HG03175 (cell line): Measurements from ENCODE around the gene CLK1.
"Not testable (repeated sequence)": the region's sequence is repeated elsewhere in the genome, so short reads cannot be mapped to it uniquely, and the experiment has no call there.

Source experiments
- ATAC-seq: cut with Tn5 transposase; IDR thresholded peaks from one replicate; pipeline ENCODE4 v1.9.1; 2021; ENCODE audit warnings: mild to moderate bottlenecking, moderate library complexity; ENCODE audit not compliant: unreplicated experiment

Gene CLK1

GRCh38 chr2:200864176-200865034 is at the start of gene CLK1:
CLK1 (minus strand) TSS chr2:200864658; CDS start chr2:200861862, 2,796 bp downstream.
- peak; percentile 82 for ATAC-seq

- no peak for ATAC-seq
Observed at GRCh38 chr2:200913654-200914053, 49.2 kb upstream of the CLK1 start.

DNA sequence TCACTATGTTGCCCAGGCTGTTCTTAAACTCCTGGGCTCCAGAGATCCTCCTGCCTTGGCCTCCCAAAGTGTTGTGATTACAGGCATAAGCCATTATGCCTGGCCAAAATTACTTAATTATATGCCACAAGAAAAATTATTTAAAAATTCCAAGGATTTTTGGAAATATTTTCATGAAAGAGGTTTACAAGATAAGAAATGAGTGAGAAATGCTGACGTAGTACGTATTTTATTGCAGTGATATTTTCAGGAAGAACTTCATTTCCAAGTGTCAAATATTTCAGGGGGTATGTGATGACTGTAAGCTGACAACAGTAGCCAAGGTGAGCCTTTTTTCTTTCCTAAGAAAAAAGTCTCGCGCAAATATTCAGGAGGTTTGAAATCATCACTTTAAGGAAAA is 45.5 kb upstream of the CLK1 start:
- ATAC-seq = no peak

GRCh38 chr2:200905618-200906296 is 41.3 kb upstream of the CLK1 start:
- no peak for ATAC-seq

DNA sequence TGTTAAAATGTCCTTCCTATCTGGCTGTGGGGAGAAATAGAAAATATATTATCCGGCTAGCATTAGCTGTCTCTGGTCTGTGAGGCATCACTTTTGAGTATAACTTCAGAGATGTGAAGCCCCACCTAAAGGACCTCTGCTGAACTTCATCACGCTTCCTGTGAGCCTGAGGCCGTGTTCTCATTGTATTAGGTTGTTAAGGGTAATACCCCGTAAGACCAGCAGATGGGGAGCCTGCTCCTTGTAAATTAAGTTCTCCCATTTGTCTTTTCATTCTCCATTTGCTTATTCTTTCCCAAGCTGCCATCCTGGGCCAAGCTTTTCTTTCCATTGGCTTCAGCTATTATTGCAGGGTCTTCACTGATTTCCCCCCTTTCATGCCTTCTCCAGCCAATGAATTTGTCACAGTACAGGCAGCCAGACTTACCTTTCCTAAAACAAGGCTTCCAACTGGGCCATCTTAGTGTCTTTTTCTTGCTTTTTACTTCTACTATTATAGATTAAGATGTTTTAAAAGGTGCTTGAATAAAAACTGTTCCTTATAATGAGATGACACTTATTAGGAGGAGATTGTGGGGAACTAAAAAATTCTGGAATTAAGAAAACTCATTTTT is 37.1 kb upstream of the CLK1 start:
- ATAC-seq = peak; percentile 99

- ATAC-seq = no peak
Observed at GRCh38 chr2:200899482-200899881, 35.0 kb upstream of the CLK1 start.

DNA sequence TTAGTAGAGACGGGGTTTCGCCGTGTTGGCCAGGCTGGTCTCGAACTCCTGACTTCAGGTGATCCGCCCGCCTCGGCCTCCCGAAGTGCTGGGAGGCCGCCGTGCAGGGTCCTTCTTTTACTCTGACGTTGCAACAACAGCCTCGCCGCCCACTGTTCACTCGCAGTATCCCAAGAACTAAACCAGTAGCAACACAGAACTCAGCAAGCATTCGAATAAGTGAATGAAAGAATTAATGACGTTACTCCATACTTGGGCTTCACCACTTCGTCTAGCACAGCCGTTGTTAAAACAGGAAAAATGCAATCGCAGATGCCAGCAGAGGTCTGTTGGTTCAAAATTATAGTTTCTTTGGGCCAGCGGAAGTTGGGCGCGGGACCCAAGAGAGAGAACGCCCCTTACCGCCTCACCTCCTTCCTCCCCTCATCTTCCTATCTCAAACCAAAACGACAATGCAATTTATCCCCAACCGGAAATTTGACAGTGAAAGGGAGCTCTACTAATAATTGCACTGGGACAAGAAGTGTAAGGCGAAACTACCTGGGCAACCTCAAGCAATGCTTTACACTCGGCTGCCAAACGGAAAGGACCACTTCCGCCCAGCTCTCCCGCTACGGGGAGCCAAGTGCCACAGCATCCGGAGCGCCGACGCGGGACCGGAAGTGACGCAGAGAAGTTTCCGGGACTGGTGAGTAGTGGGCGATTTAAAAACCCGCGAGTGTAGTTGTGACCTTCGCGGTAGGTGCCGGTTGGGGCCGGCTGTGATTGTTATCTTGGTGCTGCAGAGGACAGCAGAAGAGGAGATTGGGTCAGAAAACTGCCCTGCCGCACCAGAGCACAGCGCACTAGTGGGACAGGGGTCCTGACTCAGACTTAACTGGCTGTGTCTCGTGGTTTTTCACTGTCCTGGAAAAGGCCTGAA is 24.5 kb upstream of the CLK1 start, which contains the start of the genes NIF3L1 and PPIL3:
Gene NIF3L1, plus strand, starts transcription at position 668 of the 922 bp plus-strand sequence. CDS start 2,573 bp downstream, outside the sequence.
Gene PPIL3, minus strand, starts transcription at position 374 of the 922 bp plus-strand sequence. CDS start 1,462 bp downstream, outside the sequence.
- peak; percentile 86 for ATAC-seq

DNA sequence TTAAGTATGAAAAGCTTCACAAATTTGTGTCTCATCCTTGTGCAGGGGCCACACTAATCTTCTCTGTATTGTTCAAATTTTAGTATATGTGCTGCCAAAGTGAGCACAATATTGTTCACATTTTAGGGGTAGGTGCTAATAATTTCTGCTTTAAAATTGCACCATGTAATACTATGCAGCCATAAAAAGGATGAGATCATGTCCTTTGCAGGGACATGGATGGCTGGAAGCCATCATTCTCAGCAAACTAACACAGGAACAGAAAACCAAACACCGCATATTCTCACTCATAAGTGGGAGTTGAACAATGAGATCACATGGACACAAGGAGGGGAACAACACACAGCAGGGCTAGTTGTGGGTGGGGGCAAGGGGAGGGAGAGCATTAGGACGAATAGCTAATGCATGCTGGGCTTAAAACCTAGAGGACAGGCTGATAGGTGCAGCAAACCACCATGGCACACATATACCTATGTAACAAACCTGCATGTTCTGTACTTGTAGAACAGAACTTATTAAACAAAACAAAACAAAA is 17.3 kb upstream of the CLK1 start:
- not testable (repeated sequence) for ATAC-seq

GRCh38 chr2:200878289-200878880 is 13.9 kb upstream of the CLK1 start:
- no peak for ATAC-seq

DNA sequence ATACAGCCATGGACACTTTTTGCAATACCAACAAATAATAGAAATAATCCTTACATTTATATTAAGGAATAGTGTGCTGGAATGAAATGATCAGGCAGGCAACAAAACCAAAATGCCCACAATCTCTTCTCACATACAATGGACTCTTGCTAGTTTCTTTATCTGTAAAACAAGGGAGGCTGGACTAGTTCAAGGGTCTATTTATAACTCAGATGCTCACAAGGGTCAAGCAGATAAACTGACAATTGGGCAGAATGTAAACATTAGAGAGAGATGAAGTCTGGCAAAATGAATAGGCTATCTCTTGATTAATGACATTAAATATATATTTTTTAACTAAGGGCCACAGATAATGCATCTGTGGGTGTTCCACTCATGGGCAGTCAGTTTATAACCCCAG is 13.0 kb upstream of the CLK1 start:
- ATAC-seq = no peak

DNA sequence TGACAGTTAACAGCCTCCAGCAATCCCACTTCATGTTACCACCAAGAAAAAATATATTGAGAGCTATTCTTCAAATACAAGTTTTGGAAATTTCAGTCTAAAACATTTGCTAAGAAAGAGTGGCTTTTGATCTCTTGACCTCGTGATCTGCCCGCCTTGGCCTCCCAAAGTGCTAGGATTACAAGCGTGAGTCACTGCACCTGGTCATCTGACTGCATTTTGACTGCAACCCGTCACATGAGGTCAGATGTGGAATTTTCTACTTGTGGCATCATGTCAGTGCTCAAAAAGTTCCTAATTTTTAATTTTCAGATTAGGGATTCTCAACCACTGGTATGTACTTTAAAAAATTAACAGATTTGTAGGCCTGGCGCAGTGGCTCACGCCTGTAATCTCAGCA is 9.1 kb upstream of the CLK1 start:
- no peak for ATAC-seq

DNA sequence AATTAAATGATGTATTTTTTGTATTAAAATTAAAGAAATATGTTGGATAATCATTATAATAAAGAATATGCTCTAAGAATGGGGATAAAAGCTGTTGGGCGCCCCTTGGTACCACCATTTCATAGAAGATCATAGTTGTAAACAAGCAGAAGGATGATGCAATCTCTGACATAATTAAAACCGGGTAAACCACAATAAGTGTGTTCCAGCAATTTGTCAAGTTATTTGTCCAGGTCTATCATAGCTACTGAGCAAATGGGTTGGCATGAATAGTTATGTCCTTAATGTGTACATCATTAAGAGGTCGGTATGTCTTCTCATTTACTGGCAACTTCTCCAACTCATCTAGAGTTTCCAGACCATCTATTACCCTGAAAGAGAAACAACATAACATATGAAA is 6.7 kb upstream of the CLK1 start:
- no peak for ATAC-seq

- no peak for ATAC-seq
Observed at GRCh38 chr2:200869014-200869413, 4.6 kb upstream of the CLK1 start.

GRCh38 chr2:200863782-200864175 is 679 bp downstream of the CLK1 start:
- no peak for ATAC-seq

GRCh38 chr2:200862532-200863000 is 1.9 kb downstream of the CLK1 start:
- no peak for ATAC-seq

GRCh38 chr2:200861617-200862155 is 2.8 kb downstream of the CLK1 start:
- ATAC-seq = no peak

- ATAC-seq = no peak
Observed at GRCh38 chr2:200860092-200860795, 4.2 kb downstream of the CLK1 start.

DNA sequence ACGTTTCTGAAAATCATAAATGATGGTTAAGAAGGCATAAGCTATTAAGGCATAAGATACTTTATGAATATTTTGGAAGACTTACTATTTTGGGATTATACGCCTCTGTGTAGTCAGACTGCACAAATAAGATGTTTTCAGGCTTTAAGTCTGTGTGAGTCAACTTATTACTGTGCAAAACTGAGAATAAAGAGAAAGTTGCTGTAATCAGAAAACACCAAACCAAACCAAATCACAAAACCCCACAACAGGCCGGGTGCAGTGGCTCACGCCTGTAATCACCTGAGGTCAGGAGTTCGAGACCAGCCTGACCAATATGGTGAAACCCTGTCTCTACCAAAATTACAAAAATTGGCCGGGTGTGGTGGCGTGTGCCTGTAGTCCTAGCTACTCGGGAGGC is 7.7 kb downstream of the CLK1 start:
- no peak for ATAC-seq

GRCh38 chr2:200852605-200853004 is 11.9 kb downstream of the CLK1 start:
- no peak for ATAC-seq
